Loucy (cell line): ENCODE results near the gene HDGFL1.

Source experiments
- H2AFZ ChIP-seq: fragments of 200-600 bp; sonication (generic); 2 replicates; pipeline ENCODE4 v1.6.0; 2016; ENCODE audit warnings: antibody characterized with exemption, mild to moderate bottlenecking, low read length, moderate library complexity
- H3F3A ChIP-seq: fragments of 200-600 bp; 2 replicates; pipeline ENCODE4 v1.6.0; 2016; ENCODE audit warnings: antibody characterized with exemption, low read depth, mild to moderate bottlenecking
- H3K27me3 ChIP-seq: fragments of 200-600 bp; sonication (generic); 2 replicates; pipeline ENCODE4 v1.6.1; 2014; ENCODE audit warnings: low read length, mild to moderate bottlenecking; ENCODE audit not compliant: insufficient read depth, poor library complexity, severe bottlenecking
- H3K36me3 ChIP-seq: fragments of 200-600 bp; sonication (generic); 2 replicates; pipeline ENCODE4 v1.6.1; 2016; ENCODE audit warnings: low read length; ENCODE audit not compliant: insufficient read depth
- H3K4me1 ChIP-seq: fragments of 200-600 bp; sonication (generic); 2 replicates; pipeline ENCODE4 v1.5.1; 2014; ENCODE audit warnings: low read length, mild to moderate bottlenecking; ENCODE audit not compliant: insufficient read depth, poor library complexity, severe bottlenecking
- H3K4me2 ChIP-seq: fragments of 200-600 bp; sonication (generic); 2 replicates; pipeline ENCODE4 v1.6.0; 2014; ENCODE audit warnings: antibody characterized with exemption, low read length, low read depth, mild to moderate bottlenecking; ENCODE audit not compliant: poor library complexity, severe bottlenecking
- H3K4me3 ChIP-seq: fragments of 200-600 bp; sonication (generic); 2 replicates; pipeline ENCODE4 v1.5.1; 2014; ENCODE audit warnings: low read length, mild to moderate bottlenecking, mixed read lengths; ENCODE audit not compliant: poor library complexity, severe bottlenecking
- H3K79me2 ChIP-seq: fragments of 200-600 bp; sonication (generic); 2 replicates; pipeline ENCODE4 v1.6.1; 2014; ENCODE audit warnings: low read length; ENCODE audit not compliant: insufficient read depth
- H3K9ac ChIP-seq: fragments of 200-600 bp; sonication (generic); 2 replicates; pipeline ENCODE4 v1.6.0; 2014; ENCODE audit warnings: mild to moderate bottlenecking, low read depth, low read length, moderate library complexity; ENCODE audit not compliant: poor library complexity, severe bottlenecking
- H3K9me2 ChIP-seq: fragments of 200-600 bp; sonication (generic); replicated peaks from 2 replicates; pipeline ENCODE4 v1.6.1; 2016; ENCODE audit warnings: low read depth, low read length, mixed read lengths
- H3K9me3 ChIP-seq: fragments of 200-600 bp; sonication (generic); 2 replicates; pipeline ENCODE4 v1.6.1; 2014; ENCODE audit warnings: mild to moderate bottlenecking, antibody characterized with exemption, low read length, low read depth; ENCODE audit not compliant: insufficient read depth
- H4K20me1 ChIP-seq: fragments of 200-600 bp; sonication (generic); 2 replicates; pipeline ENCODE4 v1.6.0; 2014; ENCODE audit warnings: antibody characterized with exemption, low read length, mild to moderate bottlenecking; ENCODE audit not compliant: insufficient read depth, poor library complexity, severe bottlenecking
- CTCF ChIP-seq: fragments of 200-600 bp; sonication (generic); conservative IDR thresholded peaks from 2 replicates; pipeline ENCODE4 v1.5.1; 2014; ENCODE audit warnings: mild to moderate bottlenecking, antibody characterized with exemption, low read length
- EZH2phosphoT487 ChIP-seq: fragments of 200-600 bp; IDR thresholded peaks from 2 replicates; pipeline ENCODE4 v1.6.1; 2018; ENCODE audit warnings: antibody characterized with exemption, mild to moderate bottlenecking, moderate library complexity, borderline replicate concordance

HDGFL1 gene

GRCh38 chr6:22569281-22570184 is at the start of gene HDGFL1:
Gene HDGFL1, plus strand, starts transcription at chr6:22569566. Its CDS starts 10 bp downstream, at chr6:22569576.
- Histone ChIP-seq H2AFZ (peak within 1 kb of the TSS; percentile 11; the same call in 1 of the 2 replicates), H3K4me1 (no peaks in the 10 kb centered on the region), H3K9me3 (no peaks in the 10 kb centered on the region), H3F3A (no peaks in the 10 kb centered on the region), H3K9ac (no peak within 1 kb of the TSS), H3K36me3 (no peaks in the 10 kb centered on the region), H3K9me2 (no peaks in the 10 kb centered on the region), H3K27me3 (no peaks in the 10 kb centered on the region), H3K4me3 (no peak within 1 kb of the TSS), H3K4me2 (no peak within 1 kb of the TSS), H3K79me2 (no peaks in the 10 kb centered on the region), H4K20me1 (no peaks in the 10 kb centered on the region)
- no peak for TF ChIP-seq CTCF
- no peak for TF ChIP-seq EZH2phosphoT487

DNA sequence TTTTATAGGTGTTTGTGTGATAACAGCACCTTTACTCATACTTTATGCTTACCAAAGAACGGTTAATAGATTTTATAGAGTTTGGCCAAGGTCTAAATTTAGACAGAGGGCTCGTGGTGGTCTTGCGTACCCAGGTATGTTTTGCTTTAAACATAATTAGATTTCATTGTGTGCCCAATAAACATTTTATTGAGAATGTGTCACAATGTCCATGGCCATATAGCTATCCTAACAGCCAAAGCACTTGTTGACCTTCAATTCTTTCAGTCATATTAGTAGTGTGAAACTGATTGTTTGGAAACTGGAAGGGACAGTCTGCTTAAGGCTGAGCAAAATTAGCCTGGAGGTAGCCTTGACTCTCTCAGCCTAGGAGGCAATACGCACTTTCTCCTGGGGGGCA is 48.3 kb upstream of the HDGFL1 start:
- H3K4me2 ChIP-seq, result no peak overlapping the region
- no peaks in the 10 kb centered on the region for H3K36me3 ChIP-seq
- H3K9ac ChIP-seq, result no peak overlapping the region
- no peak overlapping the region for H2AFZ ChIP-seq
- no peaks in the 10 kb centered on the region for H4K20me1 ChIP-seq
- H3K79me2 ChIP-seq, result no peaks in the 10 kb centered on the region
- TF ChIP-seq EZH2phosphoT487 (no peak), CTCF (no peak)
- H3K9me2 ChIP-seq, result no peaks in the 10 kb centered on the region
- no peaks in the 10 kb centered on the region for H3K4me1 ChIP-seq
- H3K4me3 ChIP-seq, result no peak overlapping the region
- H3K27me3 ChIP-seq, result no peaks in the 10 kb centered on the region
- H3F3A ChIP-seq, result no peaks in the 10 kb centered on the region
- H3K9me3 ChIP-seq, result no peaks in the 10 kb centered on the region

GRCh38 chr6:22526736-22527135 is 42.6 kb upstream of the HDGFL1 start:
- H4K20me1 ChIP-seq, result no peaks in the 10 kb centered on the region
- H3K9me2 ChIP-seq, result no peaks in the 10 kb centered on the region
- H3K79me2 ChIP-seq, result no peaks in the 10 kb centered on the region
- no peak overlapping the region for H3K9ac ChIP-seq
- no peaks in the 10 kb centered on the region for H3F3A ChIP-seq
- no peak overlapping the region for H2AFZ ChIP-seq
- no peak overlapping the region for H3K4me3 ChIP-seq
- no peaks in the 10 kb centered on the region for H3K9me3 ChIP-seq
- no peaks in the 10 kb centered on the region for H3K36me3 ChIP-seq
- no peaks in the 10 kb centered on the region for H3K27me3 ChIP-seq
- H3K4me1 ChIP-seq, result no peaks in the 10 kb centered on the region
- no peak overlapping the region for H3K4me2 ChIP-seq
- TF ChIP-seq CTCF (no peak), EZH2phosphoT487 (no peak)
